GM12892 (cell line): ENCODE data around the gene SLC9A9.

Experiments used
- DNase-seq: peaks from one replicate; pipeline ENCODE4 v3.0.0; 2011; ENCODE audit not compliant: insufficient read length
- FAIRE-seq: peaks from 2 replicates; lab custom pipeline; 2011; peaks lifted over from hg19 to GRCh38; lab: Jason Lieb, UNC
- POLR2A ChIP-seq: IDR thresholded peaks from 2 replicates; pipeline ENCODE4 v1.6.1; 2011; ENCODE audit warnings: low read depth, low read length, control low read depth
- POLR2AphosphoS5 ChIP-seq: IDR thresholded peaks from 2 replicates; pipeline ENCODE4 v1.6.1; 2011; ENCODE audit warnings: low read depth, low read length, control low read depth
- TAF1 ChIP-seq: IDR thresholded peaks from 2 replicates; pipeline ENCODE4 v1.6.1; 2011; ENCODE audit warnings: low read depth, mild to moderate bottlenecking, control low read depth, low read length, borderline replicate concordance

SLC9A9 gene

DNA sequence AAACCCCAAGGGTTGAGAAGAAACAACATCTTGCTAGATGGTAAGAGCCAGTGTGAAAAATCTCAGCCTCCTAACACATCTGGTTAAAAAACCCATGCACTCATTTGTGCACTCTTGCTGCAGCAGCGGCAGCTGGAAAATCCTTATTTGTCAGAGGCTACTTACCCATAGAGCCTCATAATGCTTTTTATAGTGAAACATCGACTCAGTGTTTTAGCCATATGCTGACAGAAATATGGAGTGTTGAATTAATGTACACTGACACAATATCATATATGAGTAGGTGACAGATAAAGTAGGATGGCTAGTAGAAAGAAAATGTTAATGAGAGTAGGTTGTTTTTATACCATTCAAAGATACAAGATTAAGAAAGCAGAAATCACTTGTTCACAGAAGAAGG lies 13.0 kb downstream of the SLC9A9 start:
- no peak for TF ChIP-seq TAF1
- no peak for TF ChIP-seq POLR2A
- no peak for TF ChIP-seq POLR2AphosphoS5
- no peak for FAIRE-seq
- no peak for DNase-seq

DNA sequence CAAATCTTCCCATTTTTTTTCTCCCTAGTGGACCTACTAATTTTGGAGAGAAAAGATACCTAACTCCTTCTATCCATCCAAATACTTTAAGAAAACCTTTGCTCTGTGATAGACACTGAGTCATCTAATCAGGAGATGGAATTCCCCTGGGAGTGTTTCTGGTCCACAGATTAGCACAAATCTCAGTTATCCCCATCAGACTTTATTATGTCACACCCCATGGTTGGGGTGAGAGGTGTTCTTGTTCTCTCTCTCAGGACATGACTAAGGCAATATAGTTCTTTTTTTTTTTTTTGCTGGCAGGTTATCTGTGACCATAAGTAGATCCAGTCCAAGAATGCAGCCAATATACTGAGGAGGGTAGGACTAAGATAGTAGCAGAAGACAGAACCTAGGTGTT lies 15.8 kb downstream of the SLC9A9 start:
- DNase-seq = no peak
- peak; percentile 90 for FAIRE-seq
- TF ChIP-seq POLR2AphosphoS5 (no peak), TAF1 (no peak), POLR2A (no peak)

DNA sequence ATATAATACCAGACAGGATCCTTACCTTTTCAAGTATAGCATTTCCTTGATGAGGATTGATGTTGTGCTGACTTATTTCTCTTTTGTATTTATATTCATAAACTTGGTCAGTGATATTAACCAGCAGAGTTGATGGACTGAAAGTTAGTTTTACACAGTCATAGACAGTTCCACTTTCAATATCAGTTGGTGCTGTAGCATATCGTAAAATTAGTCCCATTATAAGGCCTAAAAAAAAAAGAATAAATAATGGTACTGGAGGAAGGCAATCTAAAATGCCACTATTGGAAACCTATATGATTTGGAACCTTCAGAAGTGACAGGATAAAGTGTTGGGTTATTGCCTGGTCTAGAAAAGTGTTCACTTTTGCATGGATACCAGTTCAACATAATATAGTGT lies 16.3 kb downstream of the SLC9A9 start:
- no peak for TF ChIP-seq POLR2AphosphoS5
- TF ChIP-seq TAF1 = no peak
- no peak for TF ChIP-seq POLR2A
- no peak for FAIRE-seq

DNA sequence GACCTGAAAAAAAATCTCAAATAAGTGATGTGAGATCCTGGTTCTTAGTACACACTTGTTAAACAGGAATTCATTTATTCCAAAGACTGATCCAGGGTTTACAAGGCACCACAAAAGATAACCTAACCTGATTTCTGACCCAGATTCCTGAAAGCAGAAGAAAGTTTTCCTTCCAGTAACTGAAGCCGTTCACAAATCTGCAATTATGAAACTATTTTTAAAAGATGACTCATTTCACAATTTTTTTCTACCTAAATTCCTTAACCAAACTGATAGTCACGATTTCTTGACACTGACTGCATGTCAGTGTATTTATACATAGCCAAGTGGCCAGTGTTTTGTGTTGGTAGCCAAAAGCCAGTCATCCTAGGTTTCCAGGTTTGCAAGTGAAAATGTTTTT lies 17.1 kb downstream of the SLC9A9 start:
- FAIRE-seq (peak; percentile 84), DNase-seq (no peak)
- no peak for TF ChIP-seq TAF1
- no peak for TF ChIP-seq POLR2AphosphoS5
- TF ChIP-seq POLR2A = no peak

More for the DNA sequence above, 16.3 kb downstream of the SLC9A9 start:
- no peak for DNase-seq

DNA sequence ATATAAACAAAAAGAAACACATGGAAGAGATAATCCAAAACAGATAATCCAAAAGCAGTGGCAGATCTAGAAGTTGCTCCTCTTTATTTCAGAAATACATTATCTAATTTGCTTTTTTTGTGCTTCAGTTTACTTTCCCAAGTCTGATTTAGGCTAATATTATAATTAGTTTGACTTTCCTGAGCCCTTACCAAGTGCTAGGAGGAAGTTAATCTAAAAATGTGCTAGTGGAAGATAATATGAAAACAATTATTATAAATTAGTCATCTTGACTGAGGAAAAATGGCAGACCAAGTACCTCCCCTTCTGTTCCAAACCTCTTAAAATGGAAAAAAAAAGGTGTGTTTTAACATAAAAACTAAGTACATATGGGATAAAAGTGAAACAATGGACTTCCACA lies 17.5 kb downstream of the SLC9A9 start:
- FAIRE-seq (no peak), DNase-seq (no peak)
- TF ChIP-seq TAF1 (no peak), POLR2AphosphoS5 (no peak), POLR2A (no peak)

DNA sequence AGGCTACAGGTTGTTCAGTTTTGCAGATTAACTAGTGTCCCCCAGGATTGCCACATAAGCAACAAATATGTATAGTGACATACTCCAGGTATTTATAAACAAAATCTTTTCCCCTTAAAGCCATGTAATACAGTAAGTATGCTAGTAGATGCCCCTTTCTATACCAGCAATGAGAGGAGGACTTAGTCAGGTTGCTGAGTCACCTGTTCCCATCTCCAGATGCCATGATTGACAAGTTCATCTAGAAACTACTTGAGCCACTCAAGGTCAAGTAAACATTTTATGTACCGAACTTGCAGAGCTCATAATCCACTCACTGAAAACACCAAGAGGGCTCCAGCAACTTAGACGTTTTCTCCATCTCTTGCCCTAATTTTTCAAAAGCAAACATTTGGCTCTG lies 18.2 kb downstream of the SLC9A9 start:
- TF ChIP-seq TAF1 = no peak
- no peak for TF ChIP-seq POLR2AphosphoS5
- TF ChIP-seq POLR2A = no peak
- DNase-seq = no peak
- no peak for FAIRE-seq

DNA sequence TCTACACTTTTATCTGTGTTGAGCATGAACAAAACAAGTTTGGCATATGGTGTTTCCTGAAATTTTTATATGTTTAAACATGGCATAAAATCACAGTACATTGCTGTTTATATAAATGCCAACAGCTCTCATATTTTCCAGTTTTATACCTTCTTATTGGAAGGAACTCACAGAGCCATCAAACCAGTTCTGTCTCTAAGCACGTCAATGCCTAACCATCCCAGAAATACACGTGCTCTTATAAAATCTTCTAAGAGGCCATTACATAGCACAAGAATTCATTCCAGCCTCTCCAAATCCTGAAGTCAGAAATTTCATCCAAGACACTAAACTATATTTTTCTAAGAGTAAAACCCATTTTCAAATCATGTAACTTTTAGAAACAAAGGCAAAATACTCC lies 20.8 kb downstream of the SLC9A9 start:
- FAIRE-seq (no peak), DNase-seq (no peak)
- TF ChIP-seq POLR2A (no peak), TAF1 (no peak), POLR2AphosphoS5 (no peak)

DNA sequence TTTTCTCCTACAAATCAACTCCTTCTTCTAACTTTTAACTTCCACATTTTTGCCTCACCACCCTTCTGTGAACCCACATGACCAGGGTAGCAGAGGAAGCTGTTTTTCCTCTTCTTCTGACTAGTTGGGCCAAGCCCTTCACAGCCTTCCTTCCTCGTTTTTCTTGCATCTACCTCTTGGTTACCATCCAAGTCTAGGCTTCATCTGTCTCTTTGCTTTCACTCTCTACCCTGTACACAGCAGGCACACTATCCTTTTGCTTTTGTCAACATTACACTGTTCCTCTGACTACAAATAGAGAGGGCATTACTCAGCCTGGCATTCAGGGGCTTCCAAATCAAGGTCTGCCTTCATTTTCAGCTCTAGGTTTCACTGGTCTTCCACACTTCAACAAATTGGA lies 22.0 kb downstream of the SLC9A9 start:
- no peak for FAIRE-seq
- TF ChIP-seq POLR2A (no peak), POLR2AphosphoS5 (no peak), TAF1 (no peak)
- DNase-seq = no peak

DNA sequence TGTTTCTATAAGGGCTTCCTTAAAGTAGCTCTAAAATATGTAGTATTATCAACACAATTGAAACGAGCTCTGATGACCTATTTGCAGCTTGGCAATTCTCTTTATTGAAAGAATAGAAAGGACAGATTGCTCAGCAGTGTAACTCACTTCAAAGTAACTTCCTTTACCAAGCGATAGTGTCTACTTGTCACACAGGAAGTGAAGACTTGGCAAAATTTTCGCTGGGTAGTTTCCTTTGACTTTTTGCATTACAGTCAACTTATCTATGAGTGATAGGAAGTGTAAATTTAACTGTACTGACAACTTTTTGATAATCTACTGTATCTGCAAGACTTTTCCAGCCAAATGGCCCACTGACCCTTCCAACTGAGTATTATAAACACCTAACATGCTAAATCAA lies 22.8 kb downstream of the SLC9A9 start:
- FAIRE-seq (peak; percentile 69), DNase-seq (no peak)
- TF ChIP-seq TAF1 = no peak
- TF ChIP-seq POLR2A = no peak
- TF ChIP-seq POLR2AphosphoS5 = no peak

DNA sequence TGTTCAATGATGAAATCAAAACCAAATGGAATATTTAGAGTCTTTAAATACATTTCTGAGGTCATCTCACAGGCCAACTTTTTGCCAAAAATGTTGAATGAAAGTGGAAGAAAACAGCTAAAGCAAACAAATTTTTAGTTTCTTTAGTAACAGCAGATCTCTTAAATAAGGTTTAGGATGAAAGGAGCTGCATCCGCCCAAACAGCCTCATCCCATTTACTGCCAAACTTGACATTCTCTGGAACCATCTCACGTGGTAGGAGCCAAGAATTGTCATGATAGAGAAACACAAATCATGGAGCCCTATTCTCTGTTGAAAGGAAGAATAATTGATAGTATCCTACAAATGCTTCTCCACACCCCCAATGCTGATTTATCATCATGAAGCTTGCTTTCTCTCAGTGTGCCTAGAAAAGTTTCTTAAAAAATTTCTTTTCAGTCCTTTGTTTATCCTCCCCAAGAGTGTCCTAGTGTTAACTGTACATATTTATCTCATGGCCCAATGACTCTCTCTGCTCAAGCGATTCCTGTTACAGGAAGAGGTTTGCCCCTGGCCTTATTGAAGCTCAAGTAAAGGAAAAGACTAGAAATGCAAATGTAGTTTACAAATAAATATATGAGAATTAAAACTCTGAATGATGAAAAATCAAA lies 23.4 kb downstream of the SLC9A9 start:
- no peak for TF ChIP-seq POLR2AphosphoS5
- TF ChIP-seq TAF1 = no peak
- no peak for TF ChIP-seq POLR2A
- FAIRE-seq (no peak), DNase-seq (no peak)

DNA sequence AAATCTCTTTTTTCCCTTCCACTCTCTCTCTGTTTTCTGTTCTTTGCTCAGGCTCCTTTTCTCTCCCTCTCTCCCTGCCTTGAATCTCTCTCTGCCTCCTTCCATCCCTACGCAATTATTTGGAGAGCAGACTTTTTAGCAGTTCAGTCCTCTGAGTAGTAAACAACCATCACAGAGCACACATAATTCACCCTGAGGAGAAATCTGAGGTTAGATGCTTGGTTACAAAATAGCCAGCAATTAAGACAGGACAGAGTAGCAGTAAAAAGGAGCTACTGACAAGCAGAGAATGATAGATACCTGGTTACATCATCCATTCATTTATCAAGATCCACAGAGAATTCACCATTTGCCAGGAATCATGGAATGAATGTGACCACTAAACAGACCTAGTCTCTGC lies 25.5 kb downstream of the SLC9A9 start:
- no peak for FAIRE-seq
- TF ChIP-seq POLR2AphosphoS5 (no peak), POLR2A (no peak), TAF1 (no peak)
- DNase-seq = no peak

DNA sequence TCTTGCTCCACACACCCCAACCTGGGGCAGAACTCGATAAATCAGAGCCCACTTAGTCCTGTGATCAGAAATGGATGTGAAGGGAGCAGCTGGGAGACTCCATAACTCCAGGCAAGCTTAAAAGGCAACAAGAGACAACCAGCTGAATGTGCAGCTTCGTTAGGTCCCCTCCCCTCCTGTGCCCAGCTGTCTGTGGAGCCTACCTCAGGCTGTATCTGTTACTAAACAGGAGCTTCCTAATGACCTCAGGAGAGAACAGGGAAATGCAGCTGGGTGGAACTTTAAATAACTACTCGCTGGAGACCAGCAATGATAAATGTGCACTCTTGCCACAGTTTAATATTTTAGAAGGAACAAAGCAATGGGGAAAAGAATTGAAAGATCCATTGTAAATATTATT lies 25.9 kb downstream of the SLC9A9 start:
- TF ChIP-seq TAF1 (no peak), POLR2AphosphoS5 (no peak), POLR2A (no peak)
- FAIRE-seq (no peak), DNase-seq (no peak)

DNA sequence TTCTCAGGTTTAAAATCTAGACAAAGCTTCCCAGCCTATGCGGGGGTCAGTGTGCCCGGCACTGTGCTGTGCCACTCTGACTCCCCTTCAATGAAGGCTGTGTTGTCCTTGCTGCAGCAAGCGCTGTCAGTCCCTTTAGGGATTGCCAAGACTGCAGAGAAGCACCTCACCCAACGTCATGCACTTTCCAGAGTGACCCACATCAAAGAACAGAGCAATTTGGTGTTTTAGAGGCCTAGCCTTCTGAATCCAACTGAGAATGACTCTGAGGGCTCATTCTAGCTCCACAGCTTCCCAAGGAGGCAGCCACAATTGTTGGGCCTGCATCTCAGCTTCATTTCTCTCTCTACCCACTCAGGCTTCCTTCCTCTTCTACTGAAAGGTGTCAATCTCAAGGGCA lies 26.4 kb downstream of the SLC9A9 start:
- TF ChIP-seq TAF1 (no peak), POLR2A (no peak), POLR2AphosphoS5 (no peak)
- DNase-seq = no peak
- no peak for FAIRE-seq
